SK-N-SH (cell line): Measurements from ENCODE around the gene STX19. TPM values are rescaled to one million over a fixed set of nuclear protein-coding genes. Genes with fewer than 3 reads are reported as not detected.

Experiments used
- polyA plus RNA-seq, 3 experiments: library from polyadenylated mRNA; depleted of rRNA; stranded (reverse); fragments of >200 nt; gene quantifications; 2 replicates each; pipeline ENCODE4 v1.2.3, GENCODE V29; 2012
- small RNA-seq, 7 experiments: library from RNA; depleted of rRNA; stranded (forward); fragments of <200 nt; gene quantifications; one replicate each; pipeline ENCODE3, GENCODE V24; 2012

STX19 gene
- polyA plus RNA-seq, 1 of the 3 experiments (the other 2 are of a cell fraction): not detected

Small RNAs within 50 kb of the gene (small RNA-seq; reads per million reads assigned to genes)
- gene RF00019 (0 reads per million in 7 experiments), gene RNU6-511P (0 reads per million in 7 experiments)

Other genes with a start within 250 kb of the STX19 start
- 9.1 and 15.0 TPM in 2 replicates for gene PROS1, start 54.7 kb downstream of the STX19 start, polyA plus RNA-seq (2012; rRNA removed)
- 4.9 and 6.4 TPM in 2 replicates for gene ARL13B, start 48.4 kb downstream of the STX19 start, polyA plus RNA-seq (2012; rRNA removed)
- gene DHFR2, start 34.3 kb upstream of the STX19 start, polyA plus RNA-seq (2012; rRNA removed): 1.3 and 1.9 TPM in 2 replicates
- 2.9 and 3.3 TPM in 2 replicates for gene NSUN3, start 34.5 kb upstream of the STX19 start, polyA plus RNA-seq (2012; rRNA removed)